Natural killer cell (primary cell): ENCODE measurements around the gene COPS3. TPM values are rescaled to one million over a fixed set of nuclear protein-coding genes. Genes with fewer than 3 reads are reported as not detected.

Source experiments
- ATAC-seq, 3 donors: fragments of 150-1000 bp in 2 of 3; fragments of 200-7000 bp in 1 of 3; cut with Tn5 transposase; 1 replicate in 1 of 3; 2 replicates in 2 of 3; pipeline ENCODE4 v1.10.0; 2021; ENCODE audit warnings: mild to moderate bottlenecking in 2 of 3, moderate library complexity in 2 of 3
- DNase-seq, 2 donors: peaks; one replicate each; pipeline versions ENCODE4 v3.0.0 to v3.0.0-alpha.2; 2013 to 2021; ENCODE audit warnings: mixed read lengths in 1 of 2
- H3K27ac ChIP-seq: one replicate; pipeline ENCODE4 v1.5.1; 2013; ENCODE audit warnings: mild to moderate bottlenecking, low read length
- H3K27me3 ChIP-seq: one replicate; pipeline ENCODE4 v1.6.1; 2013; ENCODE audit warnings: low read length; ENCODE audit not compliant: control insufficient read depth, insufficient read depth
- H3K36me3 ChIP-seq: one replicate; pipeline ENCODE4 v1.6.1; 2013; ENCODE audit warnings: low read length; ENCODE audit not compliant: control insufficient read depth, insufficient read depth
- H3K4me1 ChIP-seq: one replicate; pipeline ENCODE4 v1.6.1; 2013; ENCODE audit warnings: low read length; ENCODE audit not compliant: control insufficient read depth, insufficient read depth
- H3K4me3 ChIP-seq: one replicate; pipeline ENCODE4 v1.5.1; 2013; ENCODE audit warnings: low read length
- H3K9me3 ChIP-seq: one replicate; pipeline ENCODE4 v1.6.1; 2013; ENCODE audit warnings: low read length; ENCODE audit not compliant: control insufficient read depth, insufficient read depth
- H3K27ac Mint-ChIP-seq, 2 donors: one replicate each; pipeline ENCODE4 v1.8.0; 2022; ENCODE audit warnings: mild to moderate bottlenecking in 2 of 2, mixed read lengths in 2 of 2, moderate library complexity in 1 of 2
- H3K27me3 Mint-ChIP-seq, 2 donors: one replicate each; pipeline ENCODE4 v1.8.0; 2022; ENCODE audit warnings: low read depth in 2 of 2, mixed read lengths in 2 of 2
- H3K36me3 Mint-ChIP-seq: one replicate; pipeline ENCODE4 v1.8.0; 2022; ENCODE audit warnings: mixed read lengths
- H3K4me1 Mint-ChIP-seq, 2 donors: one replicate each; pipeline ENCODE4 v1.8.0; 2022; ENCODE audit warnings: mixed read lengths in 2 of 2
- H3K4me3 Mint-ChIP-seq: one replicate; pipeline ENCODE4 v1.8.0; 2022; ENCODE audit warnings: mild to moderate bottlenecking, moderate library complexity, mixed read lengths
- H3K9me3 Mint-ChIP-seq, 2 donors: one replicate each; pipeline ENCODE4 v1.8.0; 2022; ENCODE audit warnings: mixed read lengths in 2 of 2
- CTCF ChIP-seq: fragments of 200-600 bp; IDR thresholded peaks from one replicate; pipeline ENCODE4 v1.8.0; 2022; ENCODE audit warnings: antibody characterized with exemption
- WGBS: methylation state at CpG from one replicate; pipeline ENCODE4 v1.1.7; 2013; ENCODE audit warnings: missing lambda C conversion rate; ENCODE audit not compliant: insufficient coverage; 5-methylcytosine and 5-hydroxymethylcytosine counted together
- intact Hi-C: fragments of 100-400 bp; cut with micrococcal nuclease; formaldehyde crosslinking; loops from one replicate; pipeline ENCODE4 v1.14.2; 2022
- total RNA-seq, 4 donors: library from RNA; stranded (reverse); fragments of 120-200 nt in 1 of 4; gene quantifications; one replicate each; pipeline versions ENCODE4 v1.2.3 to v1.2.4, GENCODE V29; 2013 to 2022

The COPS3 gene
- total RNA-seq, 3 donors from 2014 or later (not counting 1 experiment from before 2014, with no cell fraction given) = 101 to 115 (median 102) TPM

DNA sequence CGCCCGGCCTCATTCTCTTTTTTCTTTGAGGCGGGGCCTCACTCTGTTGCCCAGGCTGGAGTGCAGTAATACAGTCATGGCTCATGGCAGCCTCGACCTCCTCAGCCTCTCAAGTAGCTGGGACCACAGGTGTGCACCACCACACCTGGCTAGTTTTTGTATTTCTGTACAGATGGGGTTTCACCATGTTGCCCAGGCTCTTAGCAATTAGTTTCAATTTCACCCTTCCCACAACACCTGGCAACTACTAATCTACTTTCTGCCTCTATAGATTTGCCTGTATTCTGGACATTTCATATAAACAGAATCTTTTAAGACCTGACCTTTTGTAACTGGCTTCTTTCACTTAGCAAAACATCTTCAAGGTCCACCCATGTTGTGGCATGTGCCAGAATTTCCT is 14.1 kb upstream of the COPS3 start:
- Histone ChIP-seq H3K9me3 (no peaks in the 10 kb centered on the region), H3K4me1 (no peaks in the 10 kb centered on the region), H3K4me3 (no peak overlapping the region), H3K27ac (no peak overlapping the region), H3K36me3 (no peaks in the 10 kb centered on the region), H3K27me3 (no peaks in the 10 kb centered on the region)
- ATAC-seq (no peak), DNase-seq (no peak)
- WGBS = 94% methylated on average over 4 of the region's 4 CpGs
- intact Hi-C loops = no loop called here
- Mint-ChIP-seq H3K4me3 (no peak overlapping the region), H3K4me1 (peaks cover 2 to 3% of the 10 kb centered on the region in 2 donors), H3K9me3 (no peaks in the 10 kb centered on the region), H3K27ac (no peak overlapping the region), H3K36me3 (no peaks in the 10 kb centered on the region), H3K27me3 (peaks cover 4 to 9% of the 10 kb centered on the region in 2 donors)
- no peak for TF ChIP-seq CTCF

- no peaks in the 10 kb centered on the region for H3K4me1 ChIP-seq
- intact Hi-C loops = no loop called here
- H3K27me3 Mint-ChIP-seq = no peaks in the 10 kb centered on the region
These were observed 8.7 kb upstream of the COPS3 start for GRCh38 chr17:17289701-17290100.

DNA sequence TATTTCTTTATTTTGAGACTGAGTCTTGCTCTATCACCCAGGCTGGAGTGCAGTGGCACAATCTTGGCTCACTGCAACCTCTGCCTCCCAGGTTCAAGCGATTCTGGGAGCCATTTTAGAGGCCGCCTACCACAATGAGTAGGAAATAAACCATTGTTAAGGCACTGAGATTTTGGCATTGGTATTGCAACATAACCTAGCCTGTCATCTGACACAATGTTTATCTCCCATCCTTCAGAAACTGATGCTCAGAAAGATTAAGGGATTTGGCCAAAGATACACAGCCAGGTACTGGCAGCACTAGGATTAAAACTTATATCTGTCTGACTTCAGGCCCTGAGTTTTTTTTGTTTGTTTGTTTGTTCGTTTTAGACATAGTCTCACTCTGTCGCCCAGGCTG is 8.0 kb upstream of the COPS3 start:
- Histone ChIP-seq H3K36me3 (no peaks in the 10 kb centered on the region), H3K27me3 (no peaks in the 10 kb centered on the region), H3K4me1 (no peaks in the 10 kb centered on the region), H3K4me3 (no peak overlapping the region), H3K27ac (no peak overlapping the region), H3K9me3 (no peaks in the 10 kb centered on the region)
- Mint-ChIP-seq H3K27ac (no peak overlapping the region), H3K9me3 (no peaks in the 10 kb centered on the region), H3K27me3 (no peaks in the 10 kb centered on the region), H3K4me3 (no peak overlapping the region), H3K4me1 (no peaks in the 10 kb centered on the region), H3K36me3 (no peaks in the 10 kb centered on the region)
- no peak for TF ChIP-seq CTCF
- ATAC-seq = no peak
- DNase-seq = no peak
- whole genome bisulfite sequencing = 88% methylated on average over 4 of the region's 4 CpGs
- intact Hi-C loops = no loop called here

More at GRCh38 chr17:17289701-17290100, 8.7 kb upstream of the COPS3 start:
- ATAC-seq (no peak), DNase-seq (no peak)
- H3K27ac ChIP-seq = no peak overlapping the region
- Mint-ChIP-seq H3K9me3 (no peaks in the 10 kb centered on the region), H3K4me3 (no peak overlapping the region), H3K27ac (no peak overlapping the region), H3K4me1 (no peaks in the 10 kb centered on the region), H3K36me3 (no peaks in the 10 kb centered on the region)
- H3K36me3 ChIP-seq = no peaks in the 10 kb centered on the region
- H3K4me3 ChIP-seq = no peak overlapping the region
- 78% methylated on average over 5 of the region's 7 CpGs for WGBS
- no peaks in the 10 kb centered on the region for H3K9me3 ChIP-seq
- H3K27me3 ChIP-seq = no peaks in the 10 kb centered on the region
- no peak for TF ChIP-seq CTCF

GRCh38 chr17:17285951-17286350 is 4.9 kb upstream of the COPS3 start:
- Histone ChIP-seq H3K9me3 (no peaks in the 10 kb centered on the region), H3K4me3 (no peak overlapping the region), H3K27me3 (no peaks in the 10 kb centered on the region), H3K27ac (no peak overlapping the region), H3K36me3 (no peaks in the 10 kb centered on the region), H3K4me1 (peaks cover 6% of the 10 kb centered on the region)
- H3K36me3 Mint-ChIP-seq = no peaks in the 10 kb centered on the region
- no peaks in the 10 kb centered on the region for H3K9me3 Mint-ChIP-seq
- no peak overlapping the region for H3K4me3 Mint-ChIP-seq
- TF ChIP-seq CTCF = no peak
- H3K27me3 Mint-ChIP-seq = no peaks in the 10 kb centered on the region
- no peak overlapping the region for H3K27ac Mint-ChIP-seq
- ATAC-seq (no peak), DNase-seq (no peak)
- WGBS = 95% methylated on average over 5 of the region's 5 CpGs
- intact Hi-C loops = no loop called here
- peaks cover 11 to 12% of the 10 kb centered on the region in 2 donors for H3K4me1 Mint-ChIP-seq
